NK-92 (cell line): ENCODE measurements around the gene LHFPL6.

ENCODE experiments used
- DNase-seq: peaks from one replicate; lab custom pipeline; 2025; ENCODE audit not compliant: unreplicated experiment; lab: John Stamatoyannopoulos, UW

The LHFPL6 gene

GRCh38 chr13:39521701-39522100, 81.3 kb downstream of the LHFPL6 start:
- DNase-seq, result no peak

- no peak for DNase-seq
Observed at GRCh38 chr13:39516096-39516495, 86.9 kb downstream of the LHFPL6 start.

- DNase-seq, result no peak
Observed at GRCh38 chr13:39515224-39515714, 87.7 kb downstream of the LHFPL6 start.

GRCh38 chr13:39512687-39513086, 90.3 kb downstream of the LHFPL6 start:
- DNase-seq, result no peak

GRCh38 chr13:39510316-39510695, 92.7 kb downstream of the LHFPL6 start:
- no peak for DNase-seq

GRCh38 chr13:39509616-39510315, 93.2 kb downstream of the LHFPL6 start:
- DNase-seq, result no peak

- DNase-seq, result no peak
Observed at GRCh38 chr13:39506559-39507390, 96.2 kb downstream of the LHFPL6 start.

GRCh38 chr13:39505151-39505550, 97.8 kb downstream of the LHFPL6 start:
- DNase-seq, result no peak

- no peak for DNase-seq
Observed at GRCh38 chr13:39503048-39503447, 99.9 kb downstream of the LHFPL6 start.

- no peak for DNase-seq
Observed at GRCh38 chr13:39501702-39502324, 101.2 kb downstream of the LHFPL6 start.

- no peak for DNase-seq
Observed at GRCh38 chr13:39499604-39500003, 103.4 kb downstream of the LHFPL6 start.

GRCh38 chr13:39498471-39499114, 104.4 kb downstream of the LHFPL6 start:
- DNase-seq, result no peak

GRCh38 chr13:39496506-39496905, 106.5 kb downstream of the LHFPL6 start:
- DNase-seq, result no peak

GRCh38 chr13:39494633-39495032, 108.4 kb downstream of the LHFPL6 start:
- DNase-seq, result no peak

- DNase-seq, result no peak
Observed at GRCh38 chr13:39494006-39494405, 109.0 kb downstream of the LHFPL6 start.

GRCh38 chr13:39490136-39490535, 112.9 kb downstream of the LHFPL6 start:
- DNase-seq, result no peak

GRCh38 chr13:39486758-39487157, 116.2 kb downstream of the LHFPL6 start:
- no peak for DNase-seq

GRCh38 chr13:39485314-39485700, 117.7 kb downstream of the LHFPL6 start:
- DNase-seq, result no peak

- DNase-seq, result no peak
Observed at GRCh38 chr13:39484506-39485313, 118.3 kb downstream of the LHFPL6 start.

GRCh38 chr13:39483326-39483725, 119.7 kb downstream of the LHFPL6 start:
- no peak for DNase-seq

GRCh38 chr13:39481491-39481890, 121.5 kb downstream of the LHFPL6 start:
- DNase-seq, result no peak
